Measurements from ENCODE around the gene CRYGS.

GRCh38 chr3:186534113-186534669, 10.0 kb downstream of the CRYGS start:
- TF ChIP-seq POLR2A (IDR thresholded peaks at IDR 0.05; ENCODE audit: extremely low read depth, insufficient read length) (no peak), CTCF (IDR thresholded peaks at IDR 0.05; ENCODE audit: low read depth, low read length) (no peak), MAX (IDR thresholded peaks at IDR 0.05; ENCODE audit: low read depth, low read length) (no peak)

Data from NB4 (cell line).